Measurements from ENCODE around the gene TMEM52B. TPM values are rescaled to one million over a fixed set of nuclear protein-coding genes. Genes with fewer than 3 reads are reported as not detected.

The TMEM52B gene
- total and polyA plus RNA-seq, 4 donors: 0.37 TPM; not detected in 3

- Histone ChIP-seq H3K4me3 (ENCODE audit: low read depth in 1 of 3, low read length in 3 of 3) (no peak overlapping the region), H3K4me1 (ENCODE audit: control insufficient read depth in 4 of 4, insufficient read depth in 4 of 4, low read length in 3 of 4) (no peaks in the 10 kb centered on the region), H3K27me3 (ENCODE audit: control insufficient read depth in 4 of 4, insufficient read depth in 4 of 4, low read length in 3 of 4) (no peaks in the 10 kb centered on the region), H3K9me3 (ENCODE audit: control insufficient read depth in 4 of 4, low read length in 3 of 4) (no peaks in the 10 kb centered on the region), H3K36me3 (ENCODE audit: control insufficient read depth in 4 of 4, insufficient read depth in 3 of 4, low read depth in 1 of 4, low read length in 3 of 4) (no peaks in the 10 kb centered on the region), H3K9ac (ENCODE audit: low read depth in 1 of 2, low read length in 2 of 2) (no peak overlapping the region), H3K27ac (ENCODE audit: low read depth in 1 of 2, low read length in 2 of 2) (no peak overlapping the region)
- TF ChIP-seq EGR1 (IDR thresholded peaks at IDR 0.05; ENCODE audit: low read depth in 2 of 2): no peak
- no peak for TF ChIP-seq HNF4G (IDR thresholded peaks at IDR 0.05)
- no peak for TF ChIP-seq FOXA2 (IDR thresholded peaks at IDR 0.05)
- TF ChIP-seq MAX (IDR thresholded peaks at IDR 0.05): no peak
- no peak for TF ChIP-seq JUND (IDR thresholded peaks at IDR 0.05)
- no peak for TF ChIP-seq YY1 (IDR thresholded peaks at IDR 0.05)
- TF ChIP-seq SP1 (IDR thresholded peaks at IDR 0.05): no peak
- no peak for TF ChIP-seq TAF1 (conservative IDR thresholded peaks at IDR 0.05)
- TF ChIP-seq CTCF (IDR thresholded peaks at IDR 0.05; ENCODE audit: low read depth, low read length, missing input control): no peak
- TF ChIP-seq ATF3 (IDR thresholded peaks at IDR 0.05): no peak
- TF ChIP-seq REST (IDR thresholded peaks at IDR 0.05): no peak
- WGBS: 39% methylated on average over 2 of the region's 2 CpGs
- DNase-seq (ENCODE audit: low spot score): no peak
These were observed 28.3 kb downstream of the TMEM52B start for GRCh38 chr12:10207136-10207535.

- Histone ChIP-seq H3K9me3 (ENCODE audit: control insufficient read depth in 4 of 4, low read length in 3 of 4) (no peaks in the 10 kb centered on the region), H3K4me1 (ENCODE audit: control insufficient read depth in 4 of 4, insufficient read depth in 4 of 4, low read length in 3 of 4) (peaks cover 0 to 8% (median 2%) of the 10 kb centered on the region in 4 donors), H3K9ac (ENCODE audit: low read depth in 1 of 2, low read length in 2 of 2) (no peak overlapping the region), H3K27ac (ENCODE audit: low read depth in 1 of 2, low read length in 2 of 2) (no peak overlapping the region), H3K4me3 (ENCODE audit: low read depth in 1 of 3, low read length in 3 of 3) (no peak overlapping the region), H3K27me3 (ENCODE audit: control insufficient read depth in 4 of 4, insufficient read depth in 4 of 4, low read length in 3 of 4) (no peaks in the 10 kb centered on the region), H3K36me3 (ENCODE audit: control insufficient read depth in 4 of 4, insufficient read depth in 3 of 4, low read depth in 1 of 4, low read length in 3 of 4) (no peaks in the 10 kb centered on the region)
- DNase-seq (ENCODE audit: low spot score): no peak
- WGBS: 95% methylated on average over 15 of the region's 15 CpGs
- TF ChIP-seq ATF3 (IDR thresholded peaks at IDR 0.05) (no peak), SP1 (IDR thresholded peaks at IDR 0.05) (no peak), HNF4G (IDR thresholded peaks at IDR 0.05) (no peak), RAD21 (IDR thresholded peaks at IDR 0.05) (no peak), RXRA (IDR thresholded peaks at IDR 0.05) (no peak), ZBTB33 (IDR thresholded peaks at IDR 0.05) (no peak), TAF1 (conservative IDR thresholded peaks at IDR 0.05) (no peak), GABPA (IDR thresholded peaks at IDR 0.05 in 1 of 2, conservative IDR thresholded peaks at IDR 0.05 in 1 of 2) (no peak), YY1 (IDR thresholded peaks at IDR 0.05) (no peak), MAX (IDR thresholded peaks at IDR 0.05) (no peak), EGR1 (IDR thresholded peaks at IDR 0.05; ENCODE audit: low read depth in 2 of 2) (no peak)
These were observed 31.4 kb downstream of the TMEM52B start for GRCh38 chr12:10210225-10210624.
